ENCODE results near the gene TBC1D1.

Gene TBC1D1

DNA sequence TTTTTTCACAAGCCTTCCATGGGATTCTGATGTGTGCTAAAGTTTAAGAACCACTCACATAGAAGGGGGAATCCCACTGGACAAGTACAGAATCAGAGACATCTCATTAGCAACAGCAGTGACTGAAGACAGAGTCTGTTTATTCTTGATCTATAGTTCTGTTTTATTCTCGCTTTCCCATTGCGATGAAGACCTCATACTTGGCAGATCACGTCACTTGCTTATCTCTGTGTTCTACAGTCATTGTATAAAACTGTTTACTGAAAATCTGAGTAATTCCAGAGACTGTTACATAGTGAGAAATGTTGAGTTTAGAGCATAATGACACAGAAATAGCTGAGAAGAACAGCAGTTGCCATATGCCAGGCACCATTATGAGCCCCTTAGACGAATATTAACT is 254.9 kb downstream of the TBC1D1 start:
- in situ Hi-C loops (cut with MboI; ENCODE audit: low pct_unique_long_range_greater_than_20kb, low sequenced_read_pairs, unreplicated experiment): no loop called here
- TF ChIP-seq, protein P1, sequence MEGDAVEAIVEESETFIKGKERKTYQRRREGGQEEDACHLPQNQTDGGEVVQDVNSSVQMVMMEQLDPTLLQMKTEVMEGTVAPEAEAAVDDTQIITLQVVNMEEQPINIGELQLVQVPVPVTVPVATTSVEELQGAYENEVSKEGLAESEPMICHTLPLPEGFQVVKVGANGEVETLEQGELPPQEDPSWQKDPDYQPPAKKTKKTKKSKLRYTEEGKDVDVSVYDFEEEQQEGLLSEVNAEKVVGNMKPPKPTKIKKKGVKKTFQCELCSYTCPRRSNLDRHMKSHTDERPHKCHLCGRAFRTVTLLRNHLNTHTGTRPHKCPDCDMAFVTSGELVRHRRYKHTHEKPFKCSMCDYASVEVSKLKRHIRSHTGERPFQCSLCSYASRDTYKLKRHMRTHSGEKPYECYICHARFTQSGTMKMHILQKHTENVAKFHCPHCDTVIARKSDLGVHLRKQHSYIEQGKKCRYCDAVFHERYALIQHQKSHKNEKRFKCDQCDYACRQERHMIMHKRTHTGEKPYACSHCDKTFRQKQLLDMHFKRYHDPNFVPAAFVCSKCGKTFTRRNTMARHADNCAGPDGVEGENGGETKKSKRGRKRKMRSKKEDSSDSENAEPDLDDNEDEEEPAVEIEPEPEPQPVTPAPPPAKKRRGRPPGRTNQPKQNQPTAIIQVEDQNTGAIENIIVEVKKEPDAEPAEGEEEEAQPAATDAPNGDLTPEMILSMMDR (IDR thresholded peaks at IDR 0.05; ENCODE audit: extremely low read depth, insufficient read depth, missing control alignments): no peak
- no peak for DNase-seq (ENCODE audit: low spot score)

DNA sequence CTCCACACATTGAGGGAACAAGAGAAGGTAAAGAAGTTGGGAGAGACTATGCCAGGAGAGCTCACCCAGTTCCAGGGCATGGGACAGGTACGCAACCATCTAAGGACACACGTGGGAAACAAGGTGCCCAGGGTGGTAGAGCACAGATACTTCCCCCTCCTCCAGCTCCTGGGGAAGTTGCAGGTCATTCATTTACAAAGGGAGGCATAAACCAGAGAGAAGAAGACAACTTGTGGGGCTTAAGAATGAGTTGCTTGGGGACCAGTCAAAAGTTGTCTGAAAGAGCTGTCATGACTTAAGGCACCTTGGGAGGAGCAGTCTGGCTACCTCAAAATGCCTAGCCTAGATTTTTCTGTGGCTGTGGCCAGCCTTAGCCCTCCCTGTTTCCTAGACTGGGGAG is 255.5 kb downstream of the TBC1D1 start:
- TF ChIP-seq, protein P1 (IDR thresholded peaks at IDR 0.05; ENCODE audit: extremely low read depth, insufficient read depth, missing control alignments): no peak
- no peak for DNase-seq (ENCODE audit: low spot score)
- in situ Hi-C loops (cut with MboI; ENCODE audit: low pct_unique_long_range_greater_than_20kb, low sequenced_read_pairs, unreplicated experiment): no loop called here

DNA sequence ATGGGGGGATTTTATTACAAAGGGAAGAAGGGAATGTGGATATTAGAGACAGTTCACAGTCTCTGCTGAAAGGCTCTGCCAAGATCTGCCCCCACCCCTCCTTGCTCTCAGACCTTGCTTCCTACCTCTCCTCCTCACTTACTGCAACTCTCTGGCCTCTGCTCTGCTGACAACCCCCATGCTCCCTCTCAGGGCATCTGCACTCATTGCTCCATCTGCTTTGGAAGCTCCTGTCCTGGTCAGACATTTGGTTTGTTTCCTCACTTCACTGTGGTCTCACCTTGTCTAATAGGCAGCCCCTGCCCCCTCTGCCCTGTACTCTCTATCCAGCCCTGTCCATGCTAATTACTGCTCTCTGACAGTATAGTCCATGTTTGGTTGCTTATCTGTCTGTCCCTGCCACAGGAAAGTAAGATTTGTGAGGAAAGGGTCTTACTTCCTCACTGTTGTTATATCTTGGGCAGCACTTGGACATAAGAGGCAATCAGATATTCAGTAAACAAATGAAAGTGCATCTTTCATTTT is 258.6 kb downstream of the TBC1D1 start:
- TF ChIP-seq, protein P1 (IDR thresholded peaks at IDR 0.05; ENCODE audit: extremely low read depth, insufficient read depth, missing control alignments): no peak
- in situ Hi-C loops (cut with MboI; ENCODE audit: low pct_unique_long_range_greater_than_20kb, low sequenced_read_pairs, unreplicated experiment): no loop called here
- no peak for DNase-seq (ENCODE audit: low spot score)

DNA sequence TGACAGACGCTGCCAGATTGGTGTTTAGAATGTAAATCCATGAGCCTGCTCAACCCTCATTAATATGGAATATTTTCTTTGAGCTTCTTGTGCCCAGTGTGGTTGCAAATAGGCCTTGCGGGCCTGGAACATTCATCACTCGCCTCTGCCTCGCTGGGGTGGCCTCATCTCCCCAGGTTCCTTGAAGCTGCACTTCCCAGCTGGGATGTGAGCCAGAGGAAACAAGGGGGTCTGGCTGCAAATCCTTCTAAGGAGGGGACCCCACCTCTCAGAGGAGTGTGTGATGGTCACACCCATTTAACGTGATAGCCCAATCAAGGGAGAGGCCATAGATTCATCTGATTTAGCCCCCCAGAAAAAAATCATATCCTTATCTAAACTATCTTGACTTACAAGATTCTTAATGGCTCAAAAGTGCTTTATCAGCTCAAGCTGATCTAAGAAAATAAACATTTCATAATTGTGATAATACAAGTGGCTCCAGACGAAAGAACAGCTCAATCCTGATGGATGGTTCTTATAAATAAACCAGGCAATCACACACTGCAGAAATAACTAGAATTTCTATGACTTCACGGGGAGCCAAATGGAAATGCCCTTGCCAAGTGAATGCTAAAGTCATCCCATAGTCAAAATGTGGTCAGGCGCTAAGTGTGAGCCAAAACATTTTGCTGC is 259.2 kb downstream of the TBC1D1 start:
- DNase-seq (ENCODE audit: low spot score): no peak
- in situ Hi-C loops (cut with MboI; ENCODE audit: low pct_unique_long_range_greater_than_20kb, low sequenced_read_pairs, unreplicated experiment): no loop called here
- TF ChIP-seq, protein P1 (IDR thresholded peaks at IDR 0.05; ENCODE audit: extremely low read depth, insufficient read depth, missing control alignments): no peak

DNA sequence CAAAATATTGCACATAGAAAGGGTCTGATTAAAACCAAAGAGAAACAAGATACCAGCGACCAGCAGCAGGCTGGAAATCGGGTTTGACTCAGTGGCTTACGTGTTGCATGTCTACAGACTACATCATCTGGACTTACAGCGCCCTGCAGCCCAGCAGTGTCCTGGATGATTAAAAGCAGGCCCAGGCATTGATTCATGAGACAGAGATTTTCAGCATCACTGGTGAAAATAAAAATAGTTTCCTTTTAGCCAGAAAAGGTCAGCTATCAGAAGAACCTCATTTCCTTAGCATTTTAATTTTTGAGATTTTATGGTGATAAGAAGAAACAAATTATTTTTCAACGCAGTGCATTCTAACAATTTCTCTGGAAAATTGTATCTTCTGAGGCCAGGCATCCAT is 259.9 kb downstream of the TBC1D1 start:
- DNase-seq (ENCODE audit: low spot score): no peak
- TF ChIP-seq, protein P1 (IDR thresholded peaks at IDR 0.05; ENCODE audit: extremely low read depth, insufficient read depth, missing control alignments): no peak
- in situ Hi-C loops (cut with MboI; ENCODE audit: low pct_unique_long_range_greater_than_20kb, low sequenced_read_pairs, unreplicated experiment): no loop called here

DNA sequence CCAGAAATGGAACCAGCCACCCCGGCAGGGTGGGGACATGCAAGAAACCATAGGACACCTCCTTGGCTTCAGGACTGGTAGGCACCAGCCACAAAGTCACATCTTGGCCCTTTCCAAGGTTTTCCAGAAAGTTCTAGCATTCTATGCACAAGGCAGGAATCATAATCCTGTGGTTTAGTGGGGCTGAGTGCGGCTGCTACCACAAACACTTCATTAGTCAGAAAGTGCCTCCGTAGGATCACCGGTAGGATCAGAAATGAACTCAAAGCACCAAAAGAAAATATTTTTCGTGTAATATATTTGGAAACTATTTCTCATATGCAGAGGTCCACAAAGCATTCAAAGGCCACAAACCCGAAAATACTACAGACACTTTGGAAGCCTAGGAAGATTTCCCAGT is 261.0 kb downstream of the TBC1D1 start:
- in situ Hi-C loops (cut with MboI; ENCODE audit: low pct_unique_long_range_greater_than_20kb, low sequenced_read_pairs, unreplicated experiment): no loop called here
- no peak for DNase-seq (ENCODE audit: low spot score)
- TF ChIP-seq, protein P1 (IDR thresholded peaks at IDR 0.05; ENCODE audit: extremely low read depth, insufficient read depth, missing control alignments): no peak

Measured in GM13977 (cell line).